Measurements from ENCODE around the gene ELOVL3.

GRCh38 chr10:102200751-102201640 lies 25.1 kb upstream of the ELOVL3 start:
- TF ChIP-seq, protein P1, sequence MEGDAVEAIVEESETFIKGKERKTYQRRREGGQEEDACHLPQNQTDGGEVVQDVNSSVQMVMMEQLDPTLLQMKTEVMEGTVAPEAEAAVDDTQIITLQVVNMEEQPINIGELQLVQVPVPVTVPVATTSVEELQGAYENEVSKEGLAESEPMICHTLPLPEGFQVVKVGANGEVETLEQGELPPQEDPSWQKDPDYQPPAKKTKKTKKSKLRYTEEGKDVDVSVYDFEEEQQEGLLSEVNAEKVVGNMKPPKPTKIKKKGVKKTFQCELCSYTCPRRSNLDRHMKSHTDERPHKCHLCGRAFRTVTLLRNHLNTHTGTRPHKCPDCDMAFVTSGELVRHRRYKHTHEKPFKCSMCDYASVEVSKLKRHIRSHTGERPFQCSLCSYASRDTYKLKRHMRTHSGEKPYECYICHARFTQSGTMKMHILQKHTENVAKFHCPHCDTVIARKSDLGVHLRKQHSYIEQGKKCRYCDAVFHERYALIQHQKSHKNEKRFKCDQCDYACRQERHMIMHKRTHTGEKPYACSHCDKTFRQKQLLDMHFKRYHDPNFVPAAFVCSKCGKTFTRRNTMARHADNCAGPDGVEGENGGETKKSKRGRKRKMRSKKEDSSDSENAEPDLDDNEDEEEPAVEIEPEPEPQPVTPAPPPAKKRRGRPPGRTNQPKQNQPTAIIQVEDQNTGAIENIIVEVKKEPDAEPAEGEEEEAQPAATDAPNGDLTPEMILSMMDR (IDR thresholded peaks at IDR 0.05; ENCODE audit: borderline replicate concordance, extremely low read depth, low read length, poor library complexity, severe bottlenecking), result no peak
- no peak for TF ChIP-seq EZH2 (IDR thresholded peaks at IDR 0.05; ENCODE audit: borderline replicate concordance, low read depth, low read length, severe bottlenecking)
